CD4-positive, alpha-beta memory T cell (primary cell): ENCODE data around the gene RINL. TPM values are rescaled to one million over a fixed set of nuclear protein-coding genes. Genes with fewer than 3 reads are reported as not detected.

ENCODE experiments used
- CTCF ChIA-PET: fragments of 350-600 bp; sonication (Branson Sonifier 250); formaldehyde crosslinking; loops from one replicate; lab custom pipeline; 2021; ENCODE audit warnings: inconsistent platforms; ENCODE audit not compliant: partially characterized antibody; lab: Charles Lee
- POLR2A ChIA-PET: fragments of 350-600 bp; sonication (Branson Sonifier 250); formaldehyde crosslinking; loops from one replicate; lab custom pipeline; 2021; ENCODE audit not compliant: partially characterized antibody; lab: Charles Lee
- DNase-seq, 5 donors: peaks; one replicate each; pipeline versions ENCODE4 v3.0.0 to v3.0.0-alpha.2; 2020 to 2022; ENCODE audit warnings: mixed read lengths in 1 of 5
- H3K27ac ChIP-seq: one replicate; pipeline ENCODE4 v1.7.0; 2013; ENCODE audit warnings: low read depth, low read length
- H3K27me3 ChIP-seq: 2 replicates; pipeline ENCODE4 v1.7.0; 2013; ENCODE audit warnings: mild to moderate bottlenecking, low read length, moderate library complexity; ENCODE audit not compliant: insufficient read depth
- H3K36me3 ChIP-seq: 2 replicates; pipeline ENCODE4 v1.7.0; 2013; ENCODE audit warnings: mild to moderate bottlenecking, low read length, moderate library complexity; ENCODE audit not compliant: insufficient read depth
- H3K4me1 ChIP-seq: 2 replicates; pipeline ENCODE4 v1.7.0; 2013; ENCODE audit warnings: mild to moderate bottlenecking, low read length, moderate library complexity; ENCODE audit not compliant: insufficient read depth
- H3K4me3 ChIP-seq, 2 donors: one replicate each; pipeline ENCODE4 v1.7.0; 2013; ENCODE audit warnings: low read length in 2 of 2, mild to moderate bottlenecking in 1 of 2
- H3K9me3 ChIP-seq, 2 donors: one replicate each; pipeline ENCODE4 v1.7.0; 2013; ENCODE audit warnings: low read length in 2 of 2, control low read depth in 1 of 2; ENCODE audit not compliant: control insufficient read depth in 1 of 2
- H3K27ac Mint-ChIP-seq, 7 donors: one replicate each; pipeline ENCODE4 v1.8.0; 2020 to 2021; ENCODE audit warnings: mixed read lengths in 7 of 7, mild to moderate bottlenecking in 6 of 7, inconsistent platforms in 3 of 7, moderate library complexity in 3 of 7
- H3K27me3 Mint-ChIP-seq, 2 donors: one replicate each; pipeline ENCODE4 v1.8.0; 2020 to 2021; ENCODE audit warnings: mixed read lengths in 2 of 2
- H3K36me3 Mint-ChIP-seq, 2 donors: one replicate each; pipeline ENCODE4 v1.8.0; 2020 to 2021; ENCODE audit warnings: mixed read lengths in 2 of 2, inconsistent platforms in 1 of 2, mild to moderate bottlenecking in 1 of 2
- H3K4me1 Mint-ChIP-seq, 4 donors: one replicate each; pipeline ENCODE4 v1.8.0; 2020 to 2021; ENCODE audit warnings: mixed read lengths in 4 of 4, mild to moderate bottlenecking in 1 of 4
- H3K4me3 Mint-ChIP-seq, 8 donors: one replicate each; pipeline ENCODE4 v1.8.0; 2020 to 2021; ENCODE audit warnings: mixed read lengths in 8 of 8, mild to moderate bottlenecking in 7 of 8, moderate library complexity in 6 of 8, inconsistent platforms in 3 of 8
- H3K9me3 Mint-ChIP-seq, 8 donors: one replicate each; pipeline ENCODE4 v1.8.0; 2020 to 2021; ENCODE audit warnings: mixed read lengths in 8 of 8, mild to moderate bottlenecking in 5 of 8, inconsistent platforms in 3 of 8, moderate library complexity in 1 of 8
- intact Hi-C: fragments of 100-400 bp; cut with micrococcal nuclease; formaldehyde crosslinking; loops from one replicate; pipeline ENCODE4 v1.15.1; 2023
- polyA plus RNA-seq, 2 donors: library from polyadenylated mRNA; unstranded; fragments of 300-500 nt; fragmentation: Illumina TruSeq; gene quantifications; one replicate each; pipeline ENCODE4 v1.2.3, GENCODE V29; 2021
- total RNA-seq, 2 experiments: library from RNA; stranded (reverse); gene quantifications; one replicate each; pipeline ENCODE4 v1.2.3, GENCODE V29; 2021

The RINL gene
- total and polyA plus RNA-seq, 4 experiments from 2014 or later = 20.9 to 65.9 (median 58.8) TPM

DNA sequence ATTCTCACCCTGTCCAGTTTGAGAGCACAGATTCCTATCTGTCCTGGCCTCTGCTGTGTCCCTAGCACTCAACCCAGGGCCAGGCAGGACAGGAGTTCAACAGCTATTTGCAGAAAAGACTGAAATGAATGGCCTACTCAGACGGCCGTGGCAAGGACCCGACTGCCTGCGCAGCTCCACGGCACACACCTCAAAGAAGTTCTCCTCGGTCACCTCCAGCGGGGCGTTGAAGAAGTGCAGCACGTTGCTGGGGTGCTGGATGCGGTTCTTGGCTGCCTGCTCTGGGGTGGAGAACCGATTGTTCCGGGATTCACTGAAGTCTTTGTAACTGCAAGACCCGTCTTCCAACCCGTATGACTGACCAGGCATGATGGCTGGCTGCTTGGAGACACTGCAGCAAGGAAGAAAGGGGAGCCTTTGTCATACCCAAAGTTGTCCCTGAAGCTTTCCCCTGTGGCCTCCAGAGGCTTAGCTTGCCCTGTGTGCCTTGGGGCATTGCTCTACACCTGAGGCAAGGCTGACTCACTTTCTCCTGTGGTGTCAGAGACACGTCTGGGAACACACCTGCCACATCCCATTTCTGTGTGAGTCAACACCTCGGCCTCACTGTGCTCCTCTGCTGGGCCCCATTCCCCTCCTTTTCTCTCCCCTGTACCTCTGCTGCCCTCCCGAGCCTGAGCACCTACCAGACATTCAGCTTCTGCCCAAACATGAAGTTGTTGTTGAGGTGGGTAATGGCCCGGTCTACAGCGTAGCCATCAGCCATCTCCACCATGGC is 39.7 kb downstream of the RINL start:
- Mint-ChIP-seq H3K4me3 (peak overlapping the region in 1 of 8 donors; percentile 15), H3K4me1 (peaks cover 21 to 45% (median 37%) of the 10 kb centered on the region in 4 donors), H3K9me3 (peaks cover 0 to 14% (median 0%) of the 10 kb centered on the region in 8 donors), H3K36me3 (peaks cover 57 to 75% of the 10 kb centered on the region in 2 donors), H3K27me3 (peaks cover 0 to 1% of the 10 kb centered on the region in 2 donors), H3K27ac (peak overlapping the region in 5 of 7 donors; percentile 29 to 86 (median 80))
- ChIA-PET CTCF (interaction anchor here (1.4 kb wide), 1 partner anchor 31 kb away, joined by 3 read pairs; no protein-coding TSS in a partner anchor), POLR2A (interaction anchor here (0.6 to 5.6 kb wide), 8 partner anchors 11 to 114 kb away, joined by 3 to 40 read pairs (median 4); partner anchors contain the start of genes HNRNPL, NFKBIB and RINL)
- peaks cover 42% of the 10 kb centered on the region for H3K4me1 ChIP-seq
- peaks cover 65% of the 10 kb centered on the region for H3K36me3 ChIP-seq
- H3K27me3 ChIP-seq = no peaks in the 10 kb centered on the region
- intact Hi-C loops = no loop called here
- peak in 1 of 5 donors; percentile 56 for DNase-seq
- no peak overlapping the region for H3K27ac ChIP-seq
- no peaks in the 10 kb centered on the region for H3K9me3 ChIP-seq
- no peak overlapping the region for H3K4me3 ChIP-seq

GRCh38 chr19:38837656-38838121 is 40.4 kb downstream of the RINL start:
- intact Hi-C loops = no loop called here
- H3K4me3 Mint-ChIP-seq = peak overlapping the region in 1 of 8 donors; percentile 1
- CTCF ChIA-PET = interaction anchor here (1.1 to 1.4 kb wide), 2 partner anchors 24 to 31 kb away, joined by 3 read pairs; no protein-coding TSS in a partner anchor
- POLR2A ChIA-PET = interaction anchor here (1.1 to 5.6 kb wide), 6 partner anchors 11 to 113 kb away, joined by 3 to 40 read pairs (median 8); partner anchors contain the start of genes HNRNPL and NFKBIB
- no peaks in the 10 kb centered on the region for H3K9me3 ChIP-seq
- H3K27me3 Mint-ChIP-seq = peaks cover 0 to 1% of the 10 kb centered on the region in 2 donors
- H3K27ac ChIP-seq = no peak overlapping the region
- no peaks in the 10 kb centered on the region for H3K27me3 ChIP-seq
- H3K27ac Mint-ChIP-seq = peak overlapping the region in 3 of 7 donors; percentile 55 to 83 (median 75)
- peaks cover 14 to 41% (median 31%) of the 10 kb centered on the region in 4 donors for H3K4me1 Mint-ChIP-seq
- H3K4me1 ChIP-seq = peaks cover 35% of the 10 kb centered on the region
- no peak for DNase-seq
- H3K36me3 Mint-ChIP-seq = peaks cover 50 to 68% of the 10 kb centered on the region in 2 donors
- H3K4me3 ChIP-seq = no peak overlapping the region
- H3K36me3 ChIP-seq = peaks cover 58% of the 10 kb centered on the region
- H3K9me3 Mint-ChIP-seq = peaks cover 0 to 14% (median 0%) of the 10 kb centered on the region in 8 donors

DNA sequence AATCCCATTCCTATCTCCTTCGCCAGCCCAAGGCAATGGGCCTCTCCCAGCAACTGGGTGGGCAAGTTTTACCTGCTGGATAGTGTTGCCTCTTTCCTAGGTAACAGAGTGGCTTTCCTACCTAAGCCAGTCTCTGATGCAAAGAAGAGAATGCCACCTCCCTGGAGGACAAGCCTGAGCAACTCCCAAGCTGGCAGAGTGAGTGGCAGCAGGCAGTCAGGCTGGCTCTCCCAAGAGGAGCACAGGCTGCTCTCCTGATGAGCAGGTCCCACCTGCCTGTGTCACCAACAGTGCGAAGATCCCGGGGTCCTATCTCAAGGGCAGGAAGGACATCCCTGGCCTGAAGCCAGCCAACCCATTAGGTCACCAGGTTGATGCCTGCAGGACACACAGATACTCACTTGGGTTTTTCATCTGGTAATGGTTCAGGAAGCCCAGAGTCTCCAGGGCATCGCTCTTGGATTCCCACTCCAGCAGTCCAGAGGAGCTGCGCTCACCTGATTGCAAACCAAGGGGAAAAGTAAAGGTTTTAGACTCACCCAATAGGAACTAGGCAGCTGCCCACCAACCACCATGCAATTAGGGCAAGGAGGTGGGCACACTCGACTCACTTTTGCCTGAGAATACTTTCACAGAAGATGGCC is 41.0 kb downstream of the RINL start:
- H3K9me3 ChIP-seq = no peaks in the 10 kb centered on the region
- DNase-seq = no peak
- peaks cover 44 to 62% of the 10 kb centered on the region in 2 donors for H3K36me3 Mint-ChIP-seq
- peak overlapping the region in 3 of 7 donors; percentile 72 to 83 (median 75) for H3K27ac Mint-ChIP-seq
- intact Hi-C loops = no loop called here
- peaks cover 10 to 39% (median 27%) of the 10 kb centered on the region in 4 donors for H3K4me1 Mint-ChIP-seq
- POLR2A ChIA-PET = interaction anchor here (1.1 to 5.6 kb wide), 6 partner anchors 12 to 113 kb away, joined by 3 to 40 read pairs (median 8); partner anchors contain the start of genes HNRNPL and NFKBIB
- peaks cover 56% of the 10 kb centered on the region for H3K36me3 ChIP-seq
- H3K27ac ChIP-seq = no peak overlapping the region
- no peak overlapping the region for H3K4me3 Mint-ChIP-seq
- CTCF ChIA-PET = interaction anchor here (1.1 to 1.4 kb wide), 2 partner anchors 24 to 32 kb away, joined by 3 read pairs; no protein-coding TSS in a partner anchor
- no peak overlapping the region for H3K4me3 ChIP-seq
- H3K4me1 ChIP-seq = peaks cover 34% of the 10 kb centered on the region
- peaks cover 0 to 14% (median 0%) of the 10 kb centered on the region in 8 donors for H3K9me3 Mint-ChIP-seq
- no peaks in the 10 kb centered on the region for H3K27me3 Mint-ChIP-seq
- no peaks in the 10 kb centered on the region for H3K27me3 ChIP-seq

DNA sequence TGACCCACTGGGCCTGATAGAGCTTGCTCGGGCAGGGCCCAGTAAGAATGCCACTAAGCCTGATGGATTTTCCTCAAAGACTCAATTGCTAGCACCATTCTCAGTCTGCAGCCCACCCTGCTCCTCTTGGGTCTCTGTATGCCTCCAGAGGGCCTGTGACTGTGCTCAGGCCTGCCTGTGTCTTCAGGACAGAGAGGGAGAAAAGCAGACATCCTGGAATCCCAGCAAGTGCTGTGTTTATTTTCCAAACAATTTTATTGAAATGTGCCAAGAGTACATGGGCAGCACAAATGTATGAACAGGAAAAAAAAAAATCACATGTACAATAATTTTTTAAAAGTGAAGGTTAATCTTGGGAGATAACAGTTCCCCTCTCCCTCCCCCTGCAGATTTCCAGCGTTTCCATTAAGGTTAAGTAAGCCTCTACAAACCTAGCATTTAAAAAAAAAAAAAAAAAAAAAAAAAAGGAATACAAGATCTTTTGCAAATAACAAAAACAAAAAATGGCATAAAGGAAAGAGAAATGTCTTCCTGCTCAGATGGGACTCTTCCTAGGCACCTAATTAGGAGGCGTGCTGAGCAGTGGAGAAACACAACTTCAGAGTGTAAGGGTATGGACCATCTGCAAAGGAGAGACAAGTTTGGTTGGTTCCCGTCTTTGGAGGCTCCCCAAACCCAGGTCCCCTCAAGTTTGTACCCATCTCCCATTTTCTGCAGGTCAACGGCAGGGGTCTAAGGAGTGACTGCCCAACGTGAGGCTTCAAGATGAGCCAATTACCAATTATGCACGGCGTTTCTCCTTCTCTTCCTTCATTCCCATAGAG is 41.7 kb downstream of the RINL start:
- POLR2A ChIA-PET = interaction anchor here (0.9 to 7.8 kb wide), 4 partner anchors 8 to 33 kb away, joined by 3 to 130 read pairs (median 10); partner anchors contain the start of gene HNRNPL

DNA sequence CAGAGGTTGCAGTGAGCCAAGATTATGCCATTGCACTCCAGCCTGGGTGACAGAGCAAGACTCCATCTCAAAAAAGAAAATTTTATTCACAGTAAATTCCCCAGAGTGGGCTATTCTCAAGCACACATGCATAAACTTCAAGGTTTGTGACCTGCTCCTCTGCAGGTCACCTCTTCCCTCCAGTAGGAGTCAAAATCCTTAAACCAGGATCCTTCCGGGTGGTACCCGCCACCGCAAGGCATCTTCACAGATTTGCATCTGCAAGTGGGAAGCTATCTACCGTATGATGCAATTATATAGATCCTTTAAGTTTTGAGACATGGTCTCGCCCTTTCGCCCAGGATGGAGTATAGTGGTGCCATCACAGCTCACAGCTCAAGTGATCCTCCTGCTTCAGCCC is 43.5 kb downstream of the RINL start:
- Histone ChIP-seq H3K4me3 (no peak overlapping the region), H3K4me1 (peaks cover 32% of the 10 kb centered on the region), H3K36me3 (peaks cover 48% of the 10 kb centered on the region), H3K27ac (no peak overlapping the region), H3K27me3 (no peaks in the 10 kb centered on the region), H3K9me3 (no peaks in the 10 kb centered on the region)
- peaks cover 0 to 4% (median 0%) of the 10 kb centered on the region in 8 donors for H3K9me3 Mint-ChIP-seq
- POLR2A ChIA-PET = interaction anchor here (2.2 to 7.8 kb wide), 3 partner anchors 10 to 35 kb away, joined by 7 to 130 read pairs (median 13); partner anchors contain the start of gene HNRNPL
- peaks cover 34 to 56% of the 10 kb centered on the region in 2 donors for H3K36me3 Mint-ChIP-seq
- H3K4me1 Mint-ChIP-seq = peaks cover 13 to 42% (median 26%) of the 10 kb centered on the region in 4 donors
- CTCF ChIA-PET = interaction anchor here (0.6 to 1.7 kb wide), 3 partner anchors 10 to 96 kb away, joined by 3 read pairs; partner anchors contain the start of genes MRPS12 and SARS2
- intact Hi-C loops = no loop called here
- DNase-seq = no peak
- peak overlapping the region in 2 of 7 donors; percentile 42 to 68 for H3K27ac Mint-ChIP-seq
- no peak overlapping the region for H3K4me3 Mint-ChIP-seq
- no peaks in the 10 kb centered on the region for H3K27me3 Mint-ChIP-seq

More for the DNA sequence above, 41.7 kb downstream of the RINL start:
- Histone ChIP-seq H3K27ac (no peak overlapping the region), H3K9me3 (no peaks in the 10 kb centered on the region), H3K4me3 (no peak overlapping the region), H3K27me3 (no peaks in the 10 kb centered on the region), H3K36me3 (peaks cover 55% of the 10 kb centered on the region), H3K4me1 (peaks cover 29% of the 10 kb centered on the region)
- Mint-ChIP-seq H3K27me3 (no peaks in the 10 kb centered on the region), H3K27ac (peak overlapping the region in 5 of 7 donors; percentile 36 to 83 (median 52)), H3K36me3 (peaks cover 38 to 61% of the 10 kb centered on the region in 2 donors), H3K9me3 (peaks cover 0 to 9% (median 0%) of the 10 kb centered on the region in 8 donors), H3K4me3 (no peak overlapping the region), H3K4me1 (peaks cover 10 to 39% (median 25%) of the 10 kb centered on the region in 4 donors)
- no peak for DNase-seq
- CTCF ChIA-PET = interaction anchor here (1.0 to 1.1 kb wide), 2 partner anchors 25 to 67 kb away, joined by 3 read pairs; no protein-coding TSS in a partner anchor
- intact Hi-C loops = no loop called here

GRCh38 chr19:38834104-38834490 is 44.0 kb downstream of the RINL start:
- ChIA-PET POLR2A (interaction anchor here (0.7 to 7.8 kb wide), 5 partner anchors 8 to 36 kb away, joined by 3 to 130 read pairs (median 7); partner anchors contain the start of gene HNRNPL), CTCF (interaction anchor here (1.1 to 1.7 kb wide), 2 partner anchors 10 to 97 kb away, joined by 3 read pairs; partner anchors contain the start of genes MRPS12 and SARS2)
- peak overlapping the region in 4 of 7 donors; percentile 9 to 60 (median 28) for H3K27ac Mint-ChIP-seq
- H3K27ac ChIP-seq = no peak overlapping the region
- intact Hi-C loops = no loop called here
- H3K36me3 Mint-ChIP-seq = peaks cover 30 to 54% of the 10 kb centered on the region in 2 donors
- H3K4me1 ChIP-seq = peaks cover 28% of the 10 kb centered on the region
- no peaks in the 10 kb centered on the region for H3K27me3 Mint-ChIP-seq
- H3K4me3 ChIP-seq = no peak overlapping the region
- H3K36me3 ChIP-seq = peaks cover 43% of the 10 kb centered on the region
- peak overlapping the region in 1 of 8 donors; percentile 13 for H3K4me3 Mint-ChIP-seq
- H3K9me3 Mint-ChIP-seq = peaks cover 0 to 4% (median 0%) of the 10 kb centered on the region in 8 donors
- no peak for DNase-seq
- no peaks in the 10 kb centered on the region for H3K9me3 ChIP-seq
- H3K4me1 Mint-ChIP-seq = peaks cover 11 to 37% (median 24%) of the 10 kb centered on the region in 4 donors
- H3K27me3 ChIP-seq = no peaks in the 10 kb centered on the region
